Heart right ventricle (tissue), 16 donors: ENCODE data around the gene G6PD. TPM values are rescaled to one million over a fixed set of nuclear protein-coding genes. Genes with fewer than 3 reads are reported as not detected.

Experiments
- ATAC-seq, 8 donors: fragments of 200-7000 bp; cut with Tn5 transposase; one replicate each; pipeline ENCODE4 v1.9.1; 2020; ENCODE audit warnings: mild to moderate bottlenecking in 8 of 8, moderate library complexity in 8 of 8, moderate number of reproducible peaks in 1 of 8
- DNase-seq, 2 donors: peaks; one replicate each; pipeline ENCODE4 v3.0.0-alpha.2; 2020
- H3K27ac ChIP-seq, 10 donors: fragments of 200-600 bp; sonication (generic) in 2 of 10; one replicate each; pipeline versions ENCODE4 v1.5.0 to v1.8.0; 2020 to 2022; ENCODE audit warnings: mild to moderate bottlenecking in 3 of 10
- H3K27me3 ChIP-seq, 7 donors: fragments of 200-600 bp; one replicate each; pipeline ENCODE4 v1.8.0; 2021 to 2022; ENCODE audit warnings: mild to moderate bottlenecking in 2 of 7
- H3K36me3 ChIP-seq, 9 donors: fragments of 200-600 bp; sonication (generic) in 1 of 9; one replicate each; pipeline versions ENCODE4 v1.5.0 to v1.8.0; 2020 to 2022; ENCODE audit warnings: mild to moderate bottlenecking in 2 of 9
- H3K4me1 ChIP-seq, 9 donors: fragments of 200-600 bp; sonication (generic) in 1 of 9; one replicate each; pipeline versions ENCODE4 v1.5.0 to v1.8.0; 2020 to 2022; ENCODE audit warnings: mild to moderate bottlenecking in 4 of 9
- H3K4me3 ChIP-seq, 10 donors: fragments of 200-600 bp; sonication (generic) in 2 of 10; one replicate each; pipeline versions ENCODE4 v1.5.0 to v1.8.0; 2020 to 2022; ENCODE audit warnings: mild to moderate bottlenecking in 7 of 10, moderate library complexity in 2 of 10
- H3K9me3 ChIP-seq, 11 donors: fragments of 200-600 bp in 10 of 11; sonication (generic) in 2 of 11; one replicate each; pipeline versions ENCODE4 v1.5.0 to v1.8.0; 2013 to 2022; ENCODE audit warnings: mild to moderate bottlenecking in 2 of 11, control low read depth in 1 of 11, moderate library complexity in 1 of 11
- CTCF ChIP-seq, 9 donors: fragments of 200-600 bp; sonication (generic) in 2 of 9; IDR thresholded peaks; one replicate each; pipeline versions ENCODE4 v1.5.0 to v1.8.0; 2021 to 2022; ENCODE audit warnings: antibody characterized with exemption in 9 of 9, mild to moderate bottlenecking in 5 of 9, moderate library complexity in 1 of 9
- WGBS, 2 donors: extraction: QIAGEN DNeasy Blood & Tissue Kit; methylation state at CpG; one replicate each; pipeline ENCODE4 v1.1.7; 2013; ENCODE audit warnings: inconsistent platforms in 1 of 2; 5-methylcytosine and 5-hydroxymethylcytosine counted together
- intact Hi-C, 10 donors: fragments of 100-400 bp; cut with DNase I; formaldehyde crosslinking; loops; one replicate each; pipeline versions ENCODE4 v1.11.1 to v1.14.2; 2022
- polyA plus RNA-seq, 2 donors: library from polyadenylated mRNA; stranded (reverse); fragments of 200-250 nt; gene quantifications; one replicate each; pipeline ENCODE4 v1.2.3, GENCODE V29; 2013
- total RNA-seq, 10 donors: library from RNA; stranded (reverse); fragmentation: NEBNext Ultra II Directional in 3 of 10; extraction: Animal tissue kit (Norgen Biotek cat#: 25700) in 3 of 10; gene quantifications; one replicate each; pipeline versions ENCODE4 v1.2.1 to v1.2.4, GENCODE V29; 2021 to 2023
- donor health status: Arrhythmogenic right ventricular cardiomyopathy.
- donor health status: ischemic (EF 13 %, LVEDD 7.1; RV severe dilation, severe dysfunction).
- donor health status: healthy with polysubstance abuse.
- donor health status: DM: no; HTN: yes; CAD: no.
- donor health status: DM: no; HTN: no; CAD: no.
- donor health status: ischemic (EF 25% LVEDD 6.9; RV normal size, moderate dysfunction).
- donor health status: ischemic (EF 25% LVEDD 5.7; RV mildly dilated, moderate dysfunction).
- donor health status: healthy.
- donor health status: DM: yes; HTN: yes; CAD: no.
- donor health status: Ischemic cardiomyopathy.
- donor health status: ischemic (EF 35%, LVEDD 5.7; RV mildly dilated, moderate dysfunction).
- donor health status: nonischemic (EF 11% LVEDD 7.7; RV severe dilation, severe dysfunction).
- donor health status: DM: yes; HTN: yes; CAD: no.
- donor health status: PGD.
- donor health status: ischemic (EF 29% LVEDD 5.4; RV normal size, mild dysfunction).
- donor health status: nonischemic (EF 23%, LVEDD 6.1; RV moderate dilation, normal function).

Gene G6PD
- total and polyA plus RNA-seq, 12 donors, result 5.0 to 20.9 (median 9.7) TPM

- no peak for TF ChIP-seq CTCF (IDR thresholded peaks at IDR 0.05)
- intact Hi-C loops, result no loop called here
- Histone ChIP-seq H3K27ac (no peak overlapping the region), H3K27me3 (no peaks in the 10 kb centered on the region), H3K9me3 (peaks cover 0 to 7% (median 0%) of the 10 kb centered on the region in 11 donors), H3K36me3 (peaks cover 0 to 47% (median 0%) of the 10 kb centered on the region in 9 donors), H3K4me1 (peaks cover 0 to 2% (median 0%) of the 10 kb centered on the region in 9 donors), H3K4me3 (no peak overlapping the region)
- ATAC-seq, result no peak
- no peak for DNase-seq
- WGBS, 2 donors, result 98% methylated on average over 5 of the region's 5 CpGs
Observed at GRCh38 chrX:154509455-154509854, 37.2 kb downstream of the G6PD start.

DNA sequence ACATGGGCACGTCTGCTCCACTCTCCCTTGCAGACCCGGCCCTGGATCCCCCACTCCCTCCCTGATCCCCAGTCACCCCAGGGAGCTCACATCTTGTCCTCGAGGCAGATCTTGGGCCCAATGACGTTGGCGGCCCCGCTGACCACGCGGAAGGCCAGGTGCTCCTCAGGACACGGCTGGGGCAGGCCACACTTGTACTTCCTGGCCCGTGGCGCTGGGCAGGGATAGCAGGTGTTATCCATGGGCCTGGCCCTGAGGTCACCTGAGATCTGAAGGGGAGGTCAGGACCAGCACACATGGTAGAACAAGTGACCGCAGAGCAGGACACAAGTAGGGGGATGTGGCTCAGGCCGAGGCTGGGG is 38.3 kb downstream of the G6PD start:
- intact Hi-C loops, result no loop called here
- peaks cover 0 to 47% (median 0%) of the 10 kb centered on the region in 9 donors for H3K36me3 ChIP-seq
- 93% methylated on average over 13 of the region's 13 CpGs for WGBS, 2 donors

GRCh38 chrX:154507673-154508383 is 38.8 kb downstream of the G6PD start:
- no peaks in the 10 kb centered on the region for H3K27me3 ChIP-seq
- DNase-seq (no peak), ATAC-seq (no peak)
- intact Hi-C loops, result no loop called here
- TF ChIP-seq CTCF (IDR thresholded peaks at IDR 0.05), result no peak
- H3K4me1 ChIP-seq, result no peaks in the 10 kb centered on the region
- peaks cover 0 to 7% (median 0%) of the 10 kb centered on the region in 11 donors for H3K9me3 ChIP-seq
- 84 to 87% methylated on average over 14 to 24 of the region's 24 CpGs for WGBS, 2 donors
- no peak overlapping the region for H3K4me3 ChIP-seq
- H3K27ac ChIP-seq, result no peak overlapping the region
- peaks cover 0 to 47% (median 0%) of the 10 kb centered on the region in 9 donors for H3K36me3 ChIP-seq

More for the DNA sequence above, 38.3 kb downstream of the G6PD start:
- no peak for TF ChIP-seq CTCF (IDR thresholded peaks at IDR 0.05)
- Histone ChIP-seq H3K4me3 (no peak overlapping the region), H3K9me3 (peaks cover 0 to 7% (median 0%) of the 10 kb centered on the region in 11 donors), H3K27ac (no peak overlapping the region), H3K27me3 (no peaks in the 10 kb centered on the region), H3K4me1 (no peaks in the 10 kb centered on the region)
- ATAC-seq (no peak), DNase-seq (no peak)

DNA sequence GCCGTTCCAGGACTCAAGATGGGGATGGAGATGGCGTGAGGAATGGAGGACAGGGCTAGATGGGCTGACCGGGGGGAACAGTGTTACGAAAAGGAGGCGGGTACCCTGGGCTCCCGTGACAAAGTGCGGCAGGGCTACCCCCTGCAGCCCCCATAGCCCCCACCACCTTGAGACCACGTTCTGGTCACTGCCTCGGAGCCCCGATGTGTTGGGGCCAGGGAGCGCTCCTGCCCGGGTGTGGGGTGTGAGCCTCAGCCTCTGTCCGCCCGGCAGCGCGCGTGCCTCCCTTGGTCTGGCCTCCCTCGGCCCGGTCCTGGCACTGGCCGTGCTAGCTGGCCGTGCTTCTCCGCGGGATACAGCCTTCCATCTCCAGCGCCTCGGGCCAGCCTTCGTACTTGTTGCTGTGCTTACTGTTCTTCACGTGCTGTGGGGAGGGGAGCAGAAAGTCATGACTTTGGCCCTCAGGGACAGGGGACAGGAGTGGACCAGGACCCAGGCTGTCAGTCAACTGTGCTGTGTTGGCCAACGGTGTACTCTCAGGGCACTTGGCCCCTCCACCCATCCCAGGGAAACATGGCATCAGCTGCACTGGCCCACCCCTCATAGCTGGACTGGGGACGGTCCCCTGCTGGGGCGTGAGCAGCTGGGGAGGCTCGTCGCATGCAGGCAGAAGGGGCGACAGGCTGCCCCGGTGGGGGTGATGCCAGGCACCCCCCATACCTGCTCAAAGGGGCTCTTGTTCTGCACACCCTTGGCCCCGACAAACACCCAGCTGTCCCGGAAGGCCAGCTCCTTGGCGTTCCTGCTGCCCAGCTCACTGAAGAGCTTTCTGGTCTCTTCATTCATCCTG is 39.9 kb downstream of the G6PD start:
- Histone ChIP-seq H3K9me3 (peaks cover 0 to 7% (median 0%) of the 10 kb centered on the region in 11 donors), H3K27me3 (no peaks in the 10 kb centered on the region), H3K27ac (no peak overlapping the region), H3K36me3 (peaks cover 0 to 47% (median 0%) of the 10 kb centered on the region in 9 donors), H3K4me1 (no peaks in the 10 kb centered on the region), H3K4me3 (no peak overlapping the region)
- intact Hi-C loops, result no loop called here
- ATAC-seq (peak in 2 of 8 donors; percentile 8 to 11), DNase-seq (no peak)
- 93 to 94% methylated on average over 28 to 34 of the region's 37 CpGs for WGBS, 2 donors
- TF ChIP-seq CTCF (IDR thresholded peaks at IDR 0.05), result no peak
